HG02852 (cell line): Measurements from ENCODE around the gene MAN1B1.
"Not testable (repeated sequence)": the region's sequence is repeated elsewhere in the genome, so short reads cannot be mapped to it uniquely, and the experiment has no call there.

Experiments
- ATAC-seq: cut with Tn5 transposase; IDR thresholded peaks from one replicate; pipeline ENCODE4 v1.9.1; 2021; ENCODE audit warnings: mild to moderate bottlenecking, moderate library complexity; ENCODE audit not compliant: unreplicated experiment

MAN1B1 gene

GRCh38 chr9:137109250-137110146 lies 22.7 kb downstream of the MAN1B1 start:
- no peak for ATAC-seq

GRCh38 chr9:137110147-137110910 lies 23.5 kb downstream of the MAN1B1 start:
- no peak for ATAC-seq

GRCh38 chr9:137110911-137111787 lies 24.4 kb downstream of the MAN1B1 start:
- ATAC-seq: no peak

- ATAC-seq: no peak
Observed at GRCh38 chr9:137111788-137112563, 25.2 kb downstream of the MAN1B1 start.

- no peak for ATAC-seq
Observed at GRCh38 chr9:137112564-137113384, 26.0 kb downstream of the MAN1B1 start.

GRCh38 chr9:137113385-137114159 lies 26.8 kb downstream of the MAN1B1 start:
- ATAC-seq: no peak

GRCh38 chr9:137114220-137114612 lies 27.4 kb downstream of the MAN1B1 start:
- ATAC-seq: peak; percentile 27

- ATAC-seq: peak; percentile 64
Observed at GRCh38 chr9:137114613-137115393, 28.0 kb downstream of the MAN1B1 start, which contains the start of gene DPP7. DPP7 (minus strand) TSS chr9:137114733; CDS start chr9:137114713, 20 bp downstream.

GRCh38 chr9:137115394-137116026 lies 28.7 kb downstream of the MAN1B1 start:
- ATAC-seq: no peak

- no peak for ATAC-seq
Observed at GRCh38 chr9:137116027-137116507, 29.3 kb downstream of the MAN1B1 start.

GRCh38 chr9:137116728-137117127 lies 29.9 kb downstream of the MAN1B1 start:
- ATAC-seq: no peak

GRCh38 chr9:137117269-137117731 lies 30.5 kb downstream of the MAN1B1 start:
- ATAC-seq: no peak

GRCh38 chr9:137118092-137118603 lies 31.4 kb downstream of the MAN1B1 start:
- not testable (repeated sequence) for ATAC-seq

GRCh38 chr9:137121927-137122795 lies 35.4 kb downstream of the MAN1B1 start:
- not testable (repeated sequence) for ATAC-seq

GRCh38 chr9:137122796-137123467 lies 36.1 kb downstream of the MAN1B1 start:
- ATAC-seq: not testable (repeated sequence)
